B cell (primary cell): Measurements from ENCODE around the gene WNK2.

ENCODE experiments used
- EZH2 ChIP-seq: IDR thresholded peaks from 2 replicates; pipeline ENCODE4 v1.6.1; 2012; ENCODE audit warnings: borderline replicate concordance, low read depth, mild to moderate bottlenecking, moderate library complexity, low read length; ENCODE audit not compliant: insufficient read depth, poor library complexity, severe bottlenecking
- TF ChIP-seq, protein P1 (sequence below): fragments of 200-600 bp; IDR thresholded peaks from one replicate; pipeline ENCODE4 v1.8.0; 2022; ENCODE audit warnings: antibody characterized with exemption, mild to moderate bottlenecking

DNA sequence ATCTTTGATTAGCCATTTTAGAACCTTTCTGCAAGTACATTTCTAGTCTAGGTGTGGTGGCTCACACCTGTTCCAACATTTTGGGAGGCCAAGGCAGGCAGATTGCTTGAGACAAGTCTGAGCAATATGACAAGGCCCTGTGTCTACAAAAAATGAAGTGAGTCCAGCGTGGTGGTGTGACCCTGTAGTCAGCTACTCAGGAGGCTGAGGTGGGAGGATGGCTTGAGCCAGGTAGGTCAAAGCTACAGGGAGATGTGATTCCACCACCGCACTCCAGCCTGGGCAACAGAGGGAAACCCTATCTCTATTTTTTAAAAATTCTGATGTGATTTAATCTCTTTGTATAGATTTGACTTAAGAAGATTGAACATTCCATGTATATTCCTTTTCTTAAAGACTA is 171.9 kb downstream of the WNK2 start:
- TF ChIP-seq EZH2 = no peak
- TF ChIP-seq, protein P1, sequence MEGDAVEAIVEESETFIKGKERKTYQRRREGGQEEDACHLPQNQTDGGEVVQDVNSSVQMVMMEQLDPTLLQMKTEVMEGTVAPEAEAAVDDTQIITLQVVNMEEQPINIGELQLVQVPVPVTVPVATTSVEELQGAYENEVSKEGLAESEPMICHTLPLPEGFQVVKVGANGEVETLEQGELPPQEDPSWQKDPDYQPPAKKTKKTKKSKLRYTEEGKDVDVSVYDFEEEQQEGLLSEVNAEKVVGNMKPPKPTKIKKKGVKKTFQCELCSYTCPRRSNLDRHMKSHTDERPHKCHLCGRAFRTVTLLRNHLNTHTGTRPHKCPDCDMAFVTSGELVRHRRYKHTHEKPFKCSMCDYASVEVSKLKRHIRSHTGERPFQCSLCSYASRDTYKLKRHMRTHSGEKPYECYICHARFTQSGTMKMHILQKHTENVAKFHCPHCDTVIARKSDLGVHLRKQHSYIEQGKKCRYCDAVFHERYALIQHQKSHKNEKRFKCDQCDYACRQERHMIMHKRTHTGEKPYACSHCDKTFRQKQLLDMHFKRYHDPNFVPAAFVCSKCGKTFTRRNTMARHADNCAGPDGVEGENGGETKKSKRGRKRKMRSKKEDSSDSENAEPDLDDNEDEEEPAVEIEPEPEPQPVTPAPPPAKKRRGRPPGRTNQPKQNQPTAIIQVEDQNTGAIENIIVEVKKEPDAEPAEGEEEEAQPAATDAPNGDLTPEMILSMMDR = no peak
